Activated CD8-positive, alpha-beta T cell treated with anti-CD3 and anti-CD28 coated beads, Interleukin-2, amount 10 ng/mL, durations not matched to agents 7 days and 5 days (primary cell): ENCODE results near the gene JMY. TPM values are rescaled to one million over a fixed set of nuclear protein-coding genes. Genes with fewer than 3 reads are reported as not detected.

Source experiments
- ATAC-seq: fragments of 150-1000 bp; cut with Tn5 transposase; one replicate; pipeline ENCODE4 v1.10.0; 2021; ENCODE audit warnings: moderate library complexity
- CTCF ChIA-PET: fragments of 350-600 bp; sonication (Branson Sonifier 250); formaldehyde crosslinking; loops from one replicate; lab custom pipeline; 2021; ENCODE audit warnings: antibody characterized with exemption; lab: Charles Lee
- POLR2A ChIA-PET: fragments of 350-600 bp; sonication (Branson Sonifier 250); formaldehyde crosslinking; loops from one replicate; lab custom pipeline; 2021; ENCODE audit warnings: antibody characterized with exemption; lab: Charles Lee
- DNase-seq: peaks from one replicate; pipeline ENCODE4 v3.0.0-alpha.2; 2020
- H3K27ac Mint-ChIP-seq: one replicate; pipeline ENCODE4 v1.8.0; 2021; ENCODE audit warnings: mild to moderate bottlenecking, mixed read lengths
- H3K27me3 Mint-ChIP-seq: one replicate; pipeline ENCODE4 v1.8.0; 2021; ENCODE audit warnings: low read depth, mixed read lengths
- H3K36me3 Mint-ChIP-seq: one replicate; pipeline ENCODE4 v1.8.0; 2021; ENCODE audit warnings: low read depth, mixed read lengths
- H3K4me1 Mint-ChIP-seq: one replicate; pipeline ENCODE4 v1.8.0; 2021; ENCODE audit warnings: low read depth, mixed read lengths
- H3K4me3 Mint-ChIP-seq: one replicate; pipeline ENCODE4 v1.8.0; 2021; ENCODE audit warnings: mild to moderate bottlenecking, mixed read lengths
- H3K9me3 Mint-ChIP-seq: one replicate; pipeline ENCODE4 v1.8.0; 2022; ENCODE audit warnings: mixed read lengths; ENCODE audit not compliant: insufficient read depth
- total RNA-seq, 2 experiments: library from RNA; stranded (reverse); gene quantifications; one replicate each; pipeline ENCODE4 v1.2.3, GENCODE V29; 2021

The JMY gene
- total RNA-seq, 2 experiments from 2014 or later = 2.1 TPM

GRCh38 chr5:79301046-79301712, 65.2 kb downstream of the JMY start:
- Mint-ChIP-seq H3K9me3 (no peaks in the 10 kb centered on the region), H3K27ac (no peak overlapping the region), H3K4me3 (no peak overlapping the region), H3K4me1 (no peaks in the 10 kb centered on the region), H3K27me3 (no peaks in the 10 kb centered on the region), H3K36me3 (peaks cover 3% of the 10 kb centered on the region)
- ChIA-PET POLR2A (no interaction called here), CTCF (no interaction called here)
- ATAC-seq (no peak), DNase-seq (no peak)

GRCh38 chr5:79302454-79302853, 66.5 kb downstream of the JMY start:
- peaks cover 3% of the 10 kb centered on the region for H3K36me3 Mint-ChIP-seq
- DNase-seq (no peak), ATAC-seq (no peak)
- ChIA-PET CTCF (no interaction called here), POLR2A (no interaction called here)
- no peaks in the 10 kb centered on the region for H3K27me3 Mint-ChIP-seq
- no peaks in the 10 kb centered on the region for H3K4me1 Mint-ChIP-seq
- no peaks in the 10 kb centered on the region for H3K9me3 Mint-ChIP-seq
- H3K27ac Mint-ChIP-seq = no peak overlapping the region
- H3K4me3 Mint-ChIP-seq = no peak overlapping the region

- Mint-ChIP-seq H3K27me3 (no peaks in the 10 kb centered on the region), H3K4me3 (no peak overlapping the region), H3K9me3 (no peaks in the 10 kb centered on the region), H3K27ac (no peak overlapping the region), H3K4me1 (no peaks in the 10 kb centered on the region), H3K36me3 (peaks cover 6% of the 10 kb centered on the region)
- ATAC-seq = no peak
- POLR2A ChIA-PET = no interaction called here
- DNase-seq = no peak
- CTCF ChIA-PET = interaction anchor here (0.6 kb wide), 1 partner anchor 30 kb away, joined by 3 read pairs; no protein-coding TSS in a partner anchor
Observed at GRCh38 chr5:79305706-79306105, 69.8 kb downstream of the JMY start.

GRCh38 chr5:79318935-79319614, 83.1 kb downstream of the JMY start:
- no peak overlapping the region for H3K4me3 Mint-ChIP-seq
- ATAC-seq (no peak), DNase-seq (no peak)
- no peak overlapping the region for H3K27ac Mint-ChIP-seq
- ChIA-PET POLR2A (interaction anchor here (0.7 kb wide), 1 partner anchor 598 kb away, joined by 4 read pairs; no protein-coding TSS in a partner anchor), CTCF (no interaction called here)
- H3K4me1 Mint-ChIP-seq = no peaks in the 10 kb centered on the region
- no peaks in the 10 kb centered on the region for H3K9me3 Mint-ChIP-seq
- peaks cover 5% of the 10 kb centered on the region for H3K36me3 Mint-ChIP-seq
- no peaks in the 10 kb centered on the region for H3K27me3 Mint-ChIP-seq

- ChIA-PET POLR2A (no interaction called here), CTCF (no interaction called here)
- ATAC-seq = no peak
Observed at GRCh38 chr5:79329453-79329852, 93.5 kb downstream of the JMY start.

GRCh38 chr5:79330071-79330470, 94.1 kb downstream of the JMY start:
- no peak overlapping the region for H3K4me3 Mint-ChIP-seq
- H3K36me3 Mint-ChIP-seq = no peaks in the 10 kb centered on the region
- H3K27ac Mint-ChIP-seq = no peak overlapping the region
- DNase-seq (no peak), ATAC-seq (no peak)
- no peaks in the 10 kb centered on the region for H3K4me1 Mint-ChIP-seq
- no peaks in the 10 kb centered on the region for H3K9me3 Mint-ChIP-seq
- H3K27me3 Mint-ChIP-seq = peaks cover 4% of the 10 kb centered on the region
- ChIA-PET CTCF (no interaction called here), POLR2A (no interaction called here)

More at GRCh38 chr5:79329453-79329852, 93.5 kb downstream of the JMY start:
- Mint-ChIP-seq H3K9me3 (no peaks in the 10 kb centered on the region), H3K4me3 (no peak overlapping the region), H3K36me3 (no peaks in the 10 kb centered on the region), H3K27me3 (peaks cover 4% of the 10 kb centered on the region), H3K27ac (no peak overlapping the region), H3K4me1 (no peaks in the 10 kb centered on the region)
- DNase-seq = no peak

GRCh38 chr5:79333852-79334557, 98.1 kb downstream of the JMY start:
- no peak overlapping the region for H3K4me3 Mint-ChIP-seq
- no peaks in the 10 kb centered on the region for H3K36me3 Mint-ChIP-seq
- no peak for DNase-seq
- POLR2A ChIA-PET = no interaction called here
- peaks cover 14% of the 10 kb centered on the region for H3K27me3 Mint-ChIP-seq
- H3K27ac Mint-ChIP-seq = no peak overlapping the region
- H3K9me3 Mint-ChIP-seq = no peaks in the 10 kb centered on the region
- no peaks in the 10 kb centered on the region for H3K4me1 Mint-ChIP-seq
- no peak for ATAC-seq
- CTCF ChIA-PET = no interaction called here

- ATAC-seq (no peak), DNase-seq (no peak)
- Mint-ChIP-seq H3K9me3 (no peaks in the 10 kb centered on the region), H3K27ac (no peak overlapping the region), H3K27me3 (no peaks in the 10 kb centered on the region), H3K4me1 (no peaks in the 10 kb centered on the region), H3K4me3 (no peak overlapping the region), H3K36me3 (no peaks in the 10 kb centered on the region)
- CTCF ChIA-PET = no interaction called here
- POLR2A ChIA-PET = no interaction called here
Observed at GRCh38 chr5:79346420-79346824, 110.5 kb downstream of the JMY start.

GRCh38 chr5:79349047-79349446, 113.1 kb downstream of the JMY start:
- ChIA-PET CTCF (no interaction called here), POLR2A (no interaction called here)
- ATAC-seq = no peak
- no peaks in the 10 kb centered on the region for H3K9me3 Mint-ChIP-seq
- no peaks in the 10 kb centered on the region for H3K4me1 Mint-ChIP-seq
- H3K36me3 Mint-ChIP-seq = no peaks in the 10 kb centered on the region
- no peak overlapping the region for H3K27ac Mint-ChIP-seq
- DNase-seq = no peak
- no peaks in the 10 kb centered on the region for H3K27me3 Mint-ChIP-seq
- H3K4me3 Mint-ChIP-seq = no peak overlapping the region

- no peaks in the 10 kb centered on the region for H3K4me1 Mint-ChIP-seq
- no peaks in the 10 kb centered on the region for H3K9me3 Mint-ChIP-seq
- ATAC-seq = no peak
- CTCF ChIA-PET = no interaction called here
- H3K36me3 Mint-ChIP-seq = no peaks in the 10 kb centered on the region
- H3K4me3 Mint-ChIP-seq = no peak overlapping the region
- DNase-seq = no peak
- H3K27me3 Mint-ChIP-seq = no peaks in the 10 kb centered on the region
- POLR2A ChIA-PET = no interaction called here
- no peak overlapping the region for H3K27ac Mint-ChIP-seq
Observed at GRCh38 chr5:79349881-79350280, 114.0 kb downstream of the JMY start.

- no peak for DNase-seq
- no peak overlapping the region for H3K4me3 Mint-ChIP-seq
- no peak for ATAC-seq
- H3K9me3 Mint-ChIP-seq = no peaks in the 10 kb centered on the region
- no peaks in the 10 kb centered on the region for H3K4me1 Mint-ChIP-seq
- POLR2A ChIA-PET = no interaction called here
- H3K27ac Mint-ChIP-seq = no peak overlapping the region
- H3K36me3 Mint-ChIP-seq = no peaks in the 10 kb centered on the region
- CTCF ChIA-PET = no interaction called here
- H3K27me3 Mint-ChIP-seq = no peaks in the 10 kb centered on the region
Observed at GRCh38 chr5:79357398-79357797, 121.5 kb downstream of the JMY start.
